Measurements from ENCODE around the gene CSH2. TPM values are rescaled to one million over a fixed set of nuclear protein-coding genes. Genes with fewer than 3 reads are reported as not detected.
"Not testable (repeated sequence)": the region's sequence is repeated elsewhere in the genome, so short reads cannot be mapped to it uniquely, and the experiment has no call there.

Gene CSH2
- polyA plus RNA-seq, 12 donors, result 0.73 to 10.0 (median 3.1) TPM; not detected in 2

DNA sequence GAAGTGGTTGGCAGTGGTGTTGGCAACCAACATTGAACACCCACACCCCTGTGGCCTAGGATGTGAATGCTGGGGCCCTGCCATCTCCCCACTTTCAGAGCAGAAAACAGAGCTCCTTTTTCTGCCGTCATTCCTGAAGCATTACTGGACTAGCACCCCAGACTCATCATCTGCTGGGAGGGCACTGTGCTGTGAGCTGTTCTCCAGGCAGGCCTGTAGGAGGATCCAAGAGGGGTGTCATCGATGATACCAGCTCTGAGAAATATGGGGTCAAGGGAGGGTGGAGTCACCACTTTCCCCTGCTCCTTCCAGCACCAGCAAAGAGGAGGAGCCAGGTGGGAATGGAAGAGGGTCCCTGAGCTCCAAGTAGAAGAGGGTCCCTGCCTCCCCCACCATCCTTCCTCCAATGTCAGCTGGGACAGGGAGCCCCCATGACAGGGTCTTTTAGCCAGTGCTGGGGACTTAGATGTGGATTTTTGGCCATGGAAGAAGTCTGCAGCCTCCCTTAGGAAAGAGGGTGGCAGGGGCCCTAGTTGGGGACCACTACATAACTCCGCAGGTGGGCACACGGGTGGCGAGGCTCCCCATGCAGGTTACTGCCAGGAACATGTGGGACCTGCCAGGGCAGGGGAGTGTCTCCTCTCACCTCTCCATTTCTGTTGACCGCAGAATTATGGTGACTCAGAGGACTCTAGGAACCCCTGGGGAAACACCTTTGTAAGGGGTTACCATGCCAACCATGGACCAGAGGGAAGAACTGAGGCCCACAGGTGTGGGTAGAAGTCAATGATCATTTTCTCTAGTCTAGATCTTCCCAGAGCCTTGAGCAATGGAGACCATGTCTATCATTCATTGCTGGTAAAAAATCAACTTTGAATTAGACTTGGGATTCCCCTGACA is 25.7 kb upstream of the CSH2 start:
- DNase-seq, result not testable (repeated sequence)

DNA sequence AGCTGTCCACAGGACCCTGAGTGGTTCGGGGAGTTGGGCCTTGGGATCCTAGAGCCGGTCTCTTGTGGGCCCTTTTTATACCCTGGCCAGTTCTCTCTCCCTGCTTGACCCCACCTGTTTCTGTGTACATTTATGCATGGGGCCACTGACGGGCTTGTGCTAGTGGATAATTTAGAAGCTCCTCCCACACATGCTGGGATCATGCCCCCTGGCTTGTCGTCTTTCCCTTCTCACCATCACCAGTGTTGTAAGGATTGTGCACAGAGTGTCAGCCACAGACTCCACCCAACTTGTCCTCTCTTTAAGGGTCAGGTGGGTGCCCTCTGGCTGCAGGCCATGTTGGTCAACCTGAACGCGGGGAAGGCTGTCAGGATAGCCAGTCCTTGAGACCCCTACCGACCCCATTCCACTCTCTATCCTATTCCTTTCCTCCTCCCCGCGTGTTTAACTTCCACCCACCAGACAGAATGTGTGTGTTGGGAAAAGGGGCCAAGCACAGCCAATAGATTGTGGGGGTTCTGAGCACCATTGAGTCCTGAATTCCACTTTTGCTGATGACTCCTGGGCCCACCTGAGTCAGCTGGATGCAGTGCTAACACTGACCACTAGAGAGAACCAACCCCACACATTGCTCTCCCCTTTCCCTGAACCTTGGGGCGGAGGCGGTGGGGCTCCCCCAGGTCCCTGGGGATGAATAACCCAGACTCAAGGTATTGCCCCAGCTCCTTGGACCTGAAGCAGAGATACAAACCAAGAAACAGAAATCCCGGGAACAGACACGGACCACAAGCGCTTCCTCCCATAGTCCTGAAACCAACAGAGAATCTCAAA is 23.3 kb upstream of the CSH2 start, which contains the start of gene CSH1:
Gene CSH1 (minus strand): TSS at position 51 of the 831 bp plus-strand sequence. CDS start 63 bp downstream, outside the sequence.
- DNase-seq, result not testable (repeated sequence)

DNA sequence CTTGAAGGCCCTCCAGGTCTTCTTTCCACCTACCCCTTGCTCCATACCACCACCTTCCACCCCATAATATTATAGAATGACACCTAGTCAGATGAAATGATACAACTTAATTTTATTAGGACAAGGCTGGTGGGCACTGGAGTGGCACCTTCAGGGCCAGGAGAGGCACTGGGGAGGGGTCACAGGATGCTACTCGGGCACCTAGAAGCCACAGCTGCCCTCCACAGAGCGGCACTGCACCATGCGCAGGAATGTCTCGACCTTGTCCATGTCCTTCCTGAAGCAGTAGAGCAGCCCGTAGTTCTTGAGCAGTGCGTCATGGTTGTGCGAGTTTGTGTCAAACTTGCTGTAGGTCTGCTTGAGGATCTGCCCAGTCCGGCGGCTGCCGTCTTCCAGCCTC is 21.3 kb upstream of the CSH2 start:
- DNase-seq, result not testable (repeated sequence)

DNA sequence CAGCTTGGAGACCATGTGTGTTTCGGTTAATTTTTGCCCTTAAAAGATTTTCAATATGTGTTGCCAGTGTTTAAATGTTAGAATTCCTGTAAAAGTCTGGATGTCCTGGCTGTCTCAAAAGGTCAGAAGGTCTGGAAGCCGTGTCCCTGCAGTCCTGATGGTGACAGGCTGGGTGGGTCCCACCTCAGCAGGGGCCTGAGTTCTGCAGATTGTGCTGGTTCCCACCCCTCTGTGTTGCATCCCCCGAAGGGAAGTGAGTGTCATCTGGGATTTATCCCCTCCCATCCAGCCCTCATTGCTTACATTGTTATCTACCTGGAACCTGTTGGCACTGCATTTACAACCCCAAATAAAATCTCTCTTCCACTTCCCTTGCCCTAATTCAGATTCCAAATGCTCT is 20.5 kb upstream of the CSH2 start:
- not testable (repeated sequence) for DNase-seq

DNA sequence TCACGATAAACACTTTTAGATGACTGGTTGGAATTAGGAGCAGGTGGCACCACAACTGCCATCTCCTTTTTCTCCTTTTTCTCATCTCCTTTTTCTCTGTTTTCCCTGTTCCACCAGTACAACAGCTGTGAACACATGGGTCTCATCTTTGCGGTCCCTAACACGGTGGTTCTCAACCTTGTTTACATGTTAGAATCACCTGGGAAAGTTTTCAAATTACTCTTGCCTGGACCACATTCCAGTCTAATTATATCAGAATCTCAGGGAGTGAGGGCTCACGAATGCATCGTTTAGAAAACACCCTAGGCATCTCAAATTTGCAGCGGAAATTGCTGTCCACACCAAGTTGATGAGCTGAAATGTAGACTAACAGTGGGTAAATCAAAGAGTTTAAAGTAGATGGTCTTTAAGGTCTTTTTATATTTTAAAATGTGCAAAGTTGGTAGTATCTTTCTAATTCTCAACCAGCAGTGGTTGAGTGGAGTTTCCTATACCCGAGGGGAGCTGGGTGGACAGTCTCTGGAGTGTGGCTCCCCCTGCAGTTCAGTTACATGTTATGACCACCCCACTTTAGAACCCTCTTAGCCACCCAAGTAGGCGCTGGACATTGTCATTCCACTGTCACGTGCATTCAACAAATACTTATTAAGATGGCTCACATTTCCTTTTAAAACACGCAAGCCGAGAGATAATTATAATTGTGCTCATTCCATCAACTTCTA is 19.0 kb upstream of the CSH2 start:
- DNase-seq, result not testable (repeated sequence)

DNA sequence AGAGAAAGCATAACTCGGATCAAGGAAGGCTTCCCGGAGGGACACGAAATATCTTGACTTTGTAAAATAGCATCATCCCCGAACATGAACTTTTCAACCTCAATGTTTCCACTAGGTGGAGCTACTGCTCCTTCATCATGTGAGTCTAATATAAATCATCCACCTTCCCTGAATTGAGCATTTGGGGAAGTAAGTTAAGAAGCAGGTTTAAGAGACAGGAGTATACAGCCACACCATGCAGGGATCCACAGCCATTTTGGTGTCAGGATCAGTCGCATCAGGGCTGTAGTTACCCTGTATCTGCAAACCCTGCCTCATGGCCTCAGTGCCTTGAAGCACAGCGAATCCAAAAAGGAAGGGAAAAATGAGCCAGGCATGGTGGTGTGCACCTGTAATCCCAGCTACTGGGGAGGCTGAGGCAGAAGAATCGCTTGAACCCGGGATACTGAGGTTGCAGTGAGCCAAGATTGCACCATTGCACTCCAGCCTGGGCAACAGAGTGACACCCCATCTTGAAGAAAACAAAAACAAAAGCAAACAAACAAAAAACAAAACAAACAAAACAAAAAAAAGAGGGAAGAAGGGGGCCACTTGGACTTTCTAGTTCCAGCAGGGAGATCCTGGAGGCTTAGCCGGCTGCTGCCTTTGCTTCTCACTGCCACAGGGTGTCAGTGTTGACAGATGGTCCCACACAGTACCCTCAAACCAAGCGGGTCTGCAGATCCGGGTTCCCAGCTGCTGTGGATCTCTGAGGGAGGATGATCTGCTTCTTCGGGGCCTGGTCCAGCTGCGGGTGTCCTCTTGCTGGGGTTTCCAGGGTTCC is 15.8 kb upstream of the CSH2 start:
- peak; percentile 20 for DNase-seq

DNA sequence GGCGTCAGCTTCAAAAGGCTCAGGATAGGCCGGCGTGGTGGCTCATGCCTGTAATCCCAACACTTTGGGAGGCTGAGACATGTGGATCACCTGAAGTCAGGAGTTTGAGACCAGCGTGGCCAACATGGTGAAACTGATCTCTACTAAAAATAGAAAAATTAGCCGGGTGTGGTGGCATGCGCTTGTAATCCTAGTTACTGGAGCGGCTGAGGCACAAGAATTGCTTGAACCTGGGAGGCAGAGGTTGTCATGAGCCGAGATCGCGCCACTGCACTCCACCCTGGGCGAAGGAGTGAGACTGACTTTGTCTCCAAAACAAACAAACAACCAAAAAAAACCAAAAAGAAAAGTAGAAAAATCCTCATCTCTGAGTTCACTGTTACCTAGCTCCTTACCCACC is 11.6 kb upstream of the CSH2 start:
- not testable (repeated sequence) for DNase-seq

DNA sequence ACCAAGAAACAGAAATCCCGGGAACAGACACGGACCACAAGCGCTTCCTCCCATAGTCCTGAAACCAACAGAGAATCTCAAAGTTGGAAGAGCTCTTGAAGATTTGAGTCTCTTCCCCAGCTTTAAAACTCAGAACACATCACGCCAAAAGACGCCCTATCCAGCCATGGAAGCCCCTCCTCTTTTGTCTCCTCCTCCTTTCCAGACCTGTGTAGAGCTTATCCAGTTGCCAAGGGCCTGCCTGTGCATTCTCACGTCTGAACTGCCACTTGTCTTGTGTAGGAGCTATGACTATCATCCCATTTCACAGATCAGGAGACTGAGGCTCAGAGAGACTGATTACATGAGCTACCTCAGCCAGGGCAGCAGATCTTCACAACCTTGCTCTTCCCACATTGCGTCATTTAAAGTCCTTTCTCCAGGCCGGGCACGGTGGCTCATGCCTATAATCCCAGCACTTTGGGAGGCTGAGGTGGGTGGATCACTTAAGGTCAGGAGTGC is 9.2 kb upstream of the CSH2 start:
- not testable (repeated sequence) for DNase-seq

DNA sequence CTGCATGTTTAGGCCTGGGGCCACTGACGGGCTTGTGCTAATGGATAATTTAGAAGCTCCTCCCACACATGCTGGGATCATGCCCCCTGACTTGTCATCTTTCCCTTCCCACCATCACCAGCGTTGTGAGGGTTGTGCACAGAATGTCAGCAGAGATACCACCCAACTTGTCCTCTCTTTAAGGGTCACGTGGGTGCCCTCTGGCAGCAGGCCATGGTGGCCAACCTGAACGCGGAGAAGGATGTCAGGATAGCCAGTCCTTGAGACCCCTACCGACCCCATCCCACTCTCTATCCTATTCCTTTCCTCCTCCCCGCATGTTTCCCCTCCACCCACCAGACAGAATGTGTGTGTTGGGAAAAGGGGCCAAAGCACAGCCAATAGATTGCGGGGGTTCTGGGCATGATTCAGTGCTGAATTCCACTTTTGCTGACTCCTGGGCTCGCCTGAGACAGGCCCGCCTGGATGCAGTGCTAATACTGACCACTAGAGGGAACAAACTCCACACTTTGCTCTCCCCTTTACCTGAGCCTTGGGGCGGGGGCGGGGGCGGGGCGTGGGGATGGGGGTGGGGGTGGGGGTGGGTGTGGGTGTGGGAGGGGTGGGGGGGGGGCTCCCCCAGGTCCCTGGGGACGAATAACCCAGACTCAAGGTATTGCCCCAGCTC is 8.6 kb upstream of the CSH2 start, which contains the start of gene GH2:
Gene GH2 (minus strand): TSS at position 10 of the 667 bp plus-strand sequence. CDS start 143 bp downstream, outside the sequence.
- DNase-seq, result peak; percentile 32

DNA sequence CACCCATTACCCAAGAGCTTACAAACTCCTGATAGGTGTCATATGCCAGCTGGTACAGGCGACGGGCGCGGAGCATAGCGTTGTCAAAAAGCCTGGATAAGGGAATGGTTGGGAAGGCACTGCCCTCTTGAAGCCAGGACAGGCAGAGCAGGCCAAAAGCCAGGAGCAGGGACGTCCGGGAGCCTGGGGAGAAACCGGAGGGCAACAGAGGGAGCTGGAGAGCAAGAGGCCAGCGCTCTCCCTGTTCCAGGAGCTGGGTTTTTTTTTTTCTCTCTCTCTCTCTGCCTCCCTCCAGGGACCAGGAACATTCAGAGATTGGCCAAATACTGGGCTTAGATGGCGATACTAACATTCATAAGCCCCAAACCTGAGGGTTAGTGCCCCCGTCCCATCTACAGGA is 7.9 kb upstream of the CSH2 start:
- not testable (repeated sequence) for DNase-seq

DNA sequence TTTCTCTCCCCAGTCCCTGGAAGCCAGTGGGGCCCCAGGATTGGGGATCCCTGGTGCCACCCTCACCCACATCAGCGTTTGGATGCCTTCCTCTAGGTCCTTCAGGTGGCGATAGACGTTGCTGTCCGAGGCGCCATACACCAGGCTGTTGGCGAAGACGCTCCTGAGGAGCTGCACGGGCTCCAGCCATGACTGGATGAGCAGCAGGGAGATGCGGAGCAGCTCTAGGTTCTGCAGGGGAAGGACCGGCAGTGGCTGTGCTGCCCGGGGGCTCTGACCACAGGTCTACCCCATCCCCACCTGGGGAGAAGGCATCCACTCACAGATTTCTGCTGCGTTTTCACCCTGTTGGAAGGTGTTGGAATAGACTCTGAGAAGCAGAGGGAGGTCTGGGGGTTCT is 7.2 kb upstream of the CSH2 start:
- no peak for DNase-seq

DNA sequence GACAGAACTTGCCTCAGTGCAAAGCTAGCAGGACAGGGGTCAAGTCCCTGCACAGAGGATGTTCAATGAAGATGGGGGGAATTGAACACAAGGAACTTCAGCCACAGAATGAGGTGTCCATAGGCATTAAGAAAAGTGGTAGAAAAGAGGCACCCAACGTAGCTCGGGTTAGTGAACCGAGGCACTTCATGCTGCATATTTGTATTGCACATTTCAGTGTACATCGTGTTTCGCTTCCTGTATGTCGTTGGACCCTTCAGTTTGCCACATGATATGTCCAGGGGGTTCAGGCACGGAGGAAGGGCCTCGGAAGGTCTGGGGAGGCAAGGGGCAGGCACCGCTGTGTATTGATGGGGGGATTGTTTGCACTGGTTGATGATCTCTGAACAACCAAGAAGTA is 4.9 kb upstream of the CSH2 start:
- DNase-seq, result not testable (repeated sequence)

DNA sequence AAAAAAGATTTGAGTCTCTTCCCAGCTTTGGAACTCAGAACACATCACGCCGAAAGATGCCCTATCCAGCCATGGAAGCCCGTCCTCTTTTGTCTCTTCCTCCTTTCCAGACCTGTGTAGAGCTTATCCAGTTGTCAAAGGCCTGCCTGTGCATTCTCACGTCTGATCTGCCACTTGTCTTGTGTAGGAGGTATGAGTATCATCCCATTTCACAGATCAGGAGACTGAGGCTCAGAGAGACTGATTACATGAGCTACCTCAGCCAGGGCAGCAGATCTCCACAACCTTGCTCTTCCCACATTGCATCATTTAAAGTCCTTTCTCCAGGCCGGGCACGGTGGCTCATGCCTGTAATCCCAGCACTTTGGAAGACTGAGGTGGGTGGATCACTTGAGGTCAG is 1.2 kb upstream of the CSH2 start:
- not testable (repeated sequence) for DNase-seq

DNA sequence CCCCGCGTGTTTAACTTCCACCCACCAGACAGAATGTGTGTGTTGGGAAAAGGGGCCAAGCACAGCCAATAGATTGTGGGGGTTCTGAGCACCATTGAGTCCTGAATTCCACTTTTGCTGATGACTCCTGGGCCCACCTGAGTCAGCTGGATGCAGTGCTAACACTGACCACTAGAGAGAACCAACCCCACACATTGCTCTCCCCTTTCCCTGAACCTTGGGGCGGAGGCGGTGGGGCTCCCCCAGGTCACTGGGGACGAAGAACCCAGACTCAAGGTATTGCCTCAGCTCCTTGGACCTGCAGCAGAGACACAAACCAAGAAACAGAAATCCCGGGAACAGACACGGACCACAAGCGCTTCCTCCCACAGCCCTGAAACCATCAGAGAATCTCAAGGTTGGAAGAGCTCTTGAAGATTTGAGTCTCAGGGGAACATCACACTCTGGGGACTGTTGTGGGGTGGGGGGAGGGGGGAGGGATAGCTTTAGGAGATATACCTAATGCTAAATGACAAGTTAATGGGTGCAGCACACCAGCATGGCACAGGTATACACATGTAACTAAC is 667 bp upstream of the CSH2 start:
- DNase-seq, result not testable (repeated sequence)

DNA sequence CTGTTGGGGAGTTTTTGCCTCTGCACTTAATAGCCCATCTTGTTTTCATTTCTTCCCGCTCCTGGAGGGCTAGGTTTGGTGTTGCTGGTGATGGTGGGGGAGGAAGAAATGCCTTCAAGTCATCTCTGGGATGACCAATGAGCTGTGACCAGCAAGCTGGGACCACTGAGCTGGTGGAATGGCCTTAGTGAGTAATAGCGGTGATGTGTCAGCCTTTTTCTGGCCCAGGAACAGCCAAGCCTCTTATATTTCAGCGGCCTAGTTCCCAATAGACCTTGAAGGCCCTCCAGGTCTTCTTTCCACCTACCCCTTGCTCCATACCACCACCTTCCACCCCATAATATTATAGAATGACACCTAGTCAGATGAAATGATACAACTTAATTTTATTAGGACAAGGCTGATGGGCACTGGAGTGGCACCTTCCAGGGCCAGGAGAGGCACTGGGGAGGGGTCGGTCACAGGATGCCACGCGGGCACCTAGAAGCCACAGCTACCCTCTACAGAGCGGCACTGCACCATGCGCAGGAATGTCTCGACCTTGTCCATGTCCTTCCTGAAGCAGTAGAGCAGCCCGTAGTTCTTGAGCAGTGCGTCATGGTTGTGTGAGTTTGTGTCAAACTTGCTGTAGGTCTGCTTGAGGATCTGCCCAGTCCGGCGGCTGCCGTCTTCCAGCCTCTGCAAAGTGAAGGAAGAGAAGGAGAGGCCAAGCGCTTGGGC is 1.7 kb downstream of the CSH2 start:
- DNase-seq, result not testable (repeated sequence)

DNA sequence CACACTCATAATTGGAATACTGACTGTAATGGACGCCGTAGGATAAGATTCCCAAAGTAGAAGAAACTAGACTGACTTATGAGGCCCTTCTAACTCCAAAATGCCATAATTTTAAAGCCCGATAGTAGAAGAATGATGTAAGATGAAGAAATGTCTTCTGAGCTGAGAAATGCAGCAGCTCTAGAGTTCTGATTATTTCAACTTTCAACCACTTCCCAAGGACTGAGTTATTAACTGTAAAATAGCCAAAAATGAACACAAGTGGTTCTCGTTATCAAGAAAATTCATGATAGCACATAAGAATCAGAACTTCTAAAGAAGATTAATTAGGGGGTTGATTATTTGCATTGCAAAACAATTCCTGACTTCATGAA is 3.2 kb downstream of the CSH2 start:
- not testable (repeated sequence) for DNase-seq

DNA sequence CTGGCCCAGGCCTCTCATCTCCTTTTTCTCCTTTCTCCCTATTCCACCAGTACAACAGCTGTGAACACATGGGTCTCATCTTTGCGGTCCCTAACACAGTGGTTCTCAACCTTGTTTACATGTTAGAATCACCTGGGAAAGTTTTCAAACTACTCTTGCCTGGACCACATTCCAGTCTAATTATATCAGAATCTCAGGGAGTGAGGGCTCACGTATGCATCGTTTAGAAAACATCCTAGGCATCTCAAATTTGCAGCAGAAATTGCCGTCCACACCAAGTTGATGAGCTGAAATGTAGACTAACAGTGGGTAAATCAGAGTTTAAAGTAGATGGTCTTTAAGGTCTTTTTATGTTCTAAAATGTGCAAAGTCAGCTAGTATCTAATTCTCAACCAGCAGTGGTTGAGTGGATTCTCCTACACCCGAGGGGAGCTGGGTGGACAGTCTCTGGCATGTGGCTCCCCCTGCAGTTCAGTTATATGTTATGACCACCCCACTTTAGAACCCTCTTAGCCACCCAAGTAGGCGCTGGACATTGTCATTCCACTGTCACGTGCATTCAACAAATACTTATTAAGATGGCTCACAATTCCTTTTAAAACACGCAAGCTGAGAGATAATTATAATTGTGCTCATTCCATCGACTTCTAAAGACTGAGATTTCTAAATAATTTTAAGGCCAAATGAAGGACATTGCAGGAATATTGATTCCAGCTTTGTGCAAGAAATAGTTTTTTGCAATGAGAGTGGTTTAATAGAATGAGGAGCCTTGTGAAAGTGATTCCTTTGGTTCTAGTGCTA is 3.8 kb downstream of the CSH2 start:
- not testable (repeated sequence) for DNase-seq

DNA sequence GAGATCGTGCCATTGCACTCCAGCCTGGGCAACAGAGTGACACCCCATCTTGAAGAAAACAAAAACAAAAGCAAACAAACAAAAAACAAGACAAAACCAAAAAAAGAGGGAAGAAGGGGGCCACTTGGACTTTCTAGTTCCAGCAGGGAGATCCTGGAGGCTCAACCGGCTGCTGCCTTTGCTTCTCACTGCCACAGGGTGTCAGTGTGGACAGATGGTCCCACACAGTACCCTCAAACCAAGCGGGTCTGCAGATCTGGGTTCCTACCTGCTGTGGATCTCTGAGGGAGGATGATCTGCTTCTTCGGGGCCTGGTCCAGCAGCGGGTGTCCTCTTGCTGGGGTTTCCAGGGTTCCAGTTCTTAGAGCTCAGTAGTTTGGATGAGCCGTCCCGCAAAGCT is 6.9 kb downstream of the CSH2 start:
- DNase-seq, result not testable (repeated sequence)

Data from muscle of arm (tissue), 12 donors.